ENCODE results near the gene GALNT9.

The GALNT9 gene

GRCh38 chr12:132165584-132165983 is 163.8 kb downstream of the GALNT9 start:
- TF ChIP-seq CTCF (IDR thresholded peaks at IDR 0.05) (no peak), ZFX (IDR thresholded peaks at IDR 0.05; ENCODE audit: borderline replicate concordance) (no peak)
- no peak overlapping the region for H3K27ac ChIP-seq

GRCh38 chr12:132164426-132164825 is 165.0 kb downstream of the GALNT9 start:
- TF ChIP-seq CTCF (IDR thresholded peaks at IDR 0.05), result no peak
- H3K27ac ChIP-seq, result no peak overlapping the region

GRCh38 chr12:132163911-132164288 is 165.5 kb downstream of the GALNT9 start:
- no peak overlapping the region for H3K27ac ChIP-seq
- TF ChIP-seq ZFX (IDR thresholded peaks at IDR 0.05; ENCODE audit: borderline replicate concordance), result no peak
- 0 out of 2 replicates have a peak, but pooled peaks have one; percentile 24 for TF ChIP-seq CTCF (IDR thresholded peaks at IDR 0.05)

DNA sequence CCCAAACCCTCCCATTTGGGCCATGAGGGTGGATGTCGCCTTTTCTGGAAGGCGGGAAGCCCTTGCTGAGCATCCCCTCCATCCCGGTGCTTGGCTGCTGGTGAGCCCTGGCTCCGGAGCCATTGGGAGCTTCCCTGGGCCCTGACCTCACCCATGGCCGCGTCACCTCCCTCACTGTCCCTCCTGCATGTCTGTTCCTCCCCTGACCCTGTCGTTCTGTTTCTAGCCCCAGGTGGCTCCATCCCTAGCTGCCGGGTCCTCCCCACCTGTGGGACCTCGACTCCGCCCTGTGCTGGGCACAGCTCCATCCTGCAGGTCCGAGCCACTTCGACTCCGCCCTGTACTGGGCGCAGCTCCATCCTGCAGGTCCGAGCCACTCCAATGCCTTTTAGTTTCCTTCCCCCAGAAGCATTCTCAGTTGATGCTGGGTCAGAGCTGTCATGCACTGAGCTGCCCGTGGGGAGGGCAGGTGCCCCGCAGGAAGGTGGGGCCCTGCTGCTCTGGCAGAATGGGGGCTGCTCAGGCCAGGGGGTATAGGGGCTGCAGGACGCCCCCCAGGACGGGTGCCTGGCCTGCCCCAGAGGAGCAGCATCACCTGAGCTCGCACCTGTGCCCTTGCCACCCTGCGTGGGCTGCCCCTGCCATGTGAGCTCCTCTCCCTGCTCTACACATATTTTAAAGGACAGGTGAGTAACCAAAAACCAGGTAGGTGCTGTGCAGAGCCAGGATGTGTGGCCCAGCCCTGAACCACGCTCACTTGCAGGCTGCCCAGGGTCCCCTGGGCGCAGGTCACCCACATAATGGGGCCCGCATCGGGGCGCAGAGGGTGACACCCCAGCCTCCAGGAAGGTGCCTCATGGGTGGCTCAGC is 166.1 kb downstream of the GALNT9 start:
- H3K27ac ChIP-seq, result no peak overlapping the region
- TF ChIP-seq ZFX (IDR thresholded peaks at IDR 0.05; ENCODE audit: borderline replicate concordance), result no peak
- no peak for TF ChIP-seq CTCF (IDR thresholded peaks at IDR 0.05)

DNA sequence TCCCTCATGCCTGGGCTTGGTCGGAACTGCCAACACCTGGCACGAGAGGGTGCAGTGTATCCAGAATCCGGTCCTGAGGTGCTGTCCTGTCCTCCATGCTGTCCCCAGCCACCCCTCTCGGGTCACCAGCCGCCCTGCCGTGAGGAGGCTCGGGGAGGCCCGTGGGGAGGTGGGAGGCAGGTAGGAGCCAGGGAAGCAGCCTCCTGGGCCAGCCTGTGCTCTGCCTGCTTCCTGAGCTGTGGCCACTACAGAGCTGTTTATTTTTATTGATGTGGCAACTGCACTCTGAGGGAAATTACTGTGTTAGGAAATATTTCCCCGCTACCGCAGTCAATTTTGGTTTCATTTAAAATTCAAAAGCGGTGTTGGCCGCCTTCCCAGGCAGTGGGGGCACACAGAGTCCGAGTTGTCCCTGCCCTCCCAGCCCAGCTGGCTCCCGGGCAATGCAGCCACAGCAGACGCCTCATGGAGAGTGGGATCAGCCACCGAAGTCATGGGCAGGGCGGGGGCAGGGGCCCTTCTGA is 166.8 kb downstream of the GALNT9 start:
- no peak overlapping the region for H3K27ac ChIP-seq
- TF ChIP-seq ZFX (IDR thresholded peaks at IDR 0.05; ENCODE audit: borderline replicate concordance) (no peak), CTCF (IDR thresholded peaks at IDR 0.05) (no peak)

DNA sequence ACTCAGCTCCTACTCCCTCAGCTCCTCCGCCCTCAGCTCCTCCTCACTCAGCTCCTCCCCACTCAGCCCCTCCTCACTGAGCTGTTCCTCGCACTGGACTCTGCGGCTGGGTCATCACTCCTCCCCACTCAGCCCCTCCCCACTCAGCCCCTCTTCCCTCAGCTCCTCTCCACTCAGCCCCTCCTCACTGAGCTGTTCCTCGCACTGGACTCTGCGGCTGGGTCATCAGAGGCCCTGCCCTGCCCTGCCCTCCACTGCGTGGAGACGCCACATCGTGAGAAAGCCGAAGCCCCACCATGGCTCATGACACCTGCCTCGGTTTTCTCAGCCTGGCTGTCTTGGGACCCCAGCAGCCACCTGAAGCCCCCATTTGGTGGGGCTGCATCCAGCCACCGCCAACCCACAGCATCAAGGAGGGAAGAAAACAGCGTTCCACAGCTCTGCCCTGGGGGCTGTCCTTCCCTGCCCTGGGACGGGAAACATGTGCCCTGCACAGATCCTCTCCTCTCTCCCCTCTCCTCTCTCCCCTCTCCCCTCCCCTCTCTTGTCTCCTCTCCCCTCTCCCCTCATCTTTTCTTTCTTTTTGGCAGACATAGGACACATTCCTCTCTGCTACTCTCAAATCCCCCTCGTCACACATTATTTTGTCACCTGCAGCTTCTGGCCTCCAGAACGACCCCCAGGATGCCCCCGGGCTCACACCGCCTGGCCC is 167.4 kb downstream of the GALNT9 start:
- TF ChIP-seq ZFX (IDR thresholded peaks at IDR 0.05; ENCODE audit: borderline replicate concordance) (no peak), CTCF (IDR thresholded peaks at IDR 0.05) (no peak)
- no peak overlapping the region for H3K27ac ChIP-seq

Data from 22Rv1 (cell line).